ENCODE results near the gene C1QTNF7.
A peak's percentile ranks its signal among the peaks of the same experiment; 100 is the strongest.

The C1QTNF7 gene

GRCh38 chr4:15457406-15458201 is 29.8 kb downstream of the C1QTNF7 start:
- TF ChIP-seq CEBPB (IDR thresholded peaks at IDR 0.05) (no peak), NFIC (IDR thresholded peaks at IDR 0.05) (no peak), RAD21 (IDR thresholded peaks at IDR 0.05; ENCODE audit: low read depth) (peak; percentile 79), ZBTB7A (IDR thresholded peaks at IDR 0.05; ENCODE audit: low read depth) (no peak), CREB1 (IDR thresholded peaks at IDR 0.05; ENCODE audit: low read depth) (no peak)
- TF ChIP-seq, protein P1, sequence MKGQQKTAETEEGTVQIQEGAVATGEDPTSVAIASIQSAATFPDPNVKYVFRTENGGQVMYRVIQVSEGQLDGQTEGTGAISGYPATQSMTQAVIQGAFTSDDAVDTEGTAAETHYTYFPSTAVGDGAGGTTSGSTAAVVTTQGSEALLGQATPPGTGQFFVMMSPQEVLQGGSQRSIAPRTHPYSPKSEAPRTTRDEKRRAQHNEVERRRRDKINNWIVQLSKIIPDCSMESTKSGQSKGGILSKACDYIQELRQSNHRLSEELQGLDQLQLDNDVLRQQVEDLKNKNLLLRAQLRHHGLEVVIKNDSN (IDR thresholded peaks at IDR 0.05) = no peak

DNA sequence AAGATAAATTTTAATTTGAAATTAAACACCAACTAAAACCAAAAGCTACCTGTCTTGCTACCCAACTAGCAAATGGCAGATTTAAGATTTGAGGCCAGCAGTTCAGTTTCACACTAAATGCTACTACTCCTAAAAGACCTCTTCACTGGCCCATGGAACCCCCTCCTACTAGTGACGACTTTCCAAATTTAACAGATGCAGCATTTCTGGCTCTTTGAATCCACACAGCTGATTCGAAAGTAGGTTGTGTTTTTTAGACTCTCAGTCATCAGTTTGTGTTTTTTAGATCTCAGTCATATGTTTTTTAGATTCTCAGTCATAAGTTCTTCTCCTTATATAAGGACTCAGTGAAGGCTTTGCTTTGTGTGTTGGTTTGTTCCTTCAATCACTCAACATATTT is 30.8 kb downstream of the C1QTNF7 start:
- TF ChIP-seq YY1 (IDR thresholded peaks at IDR 0.05; ENCODE audit: low read depth) (no peak), CEBPB (IDR thresholded peaks at IDR 0.05) (no peak), EP300 (IDR thresholded peaks at IDR 0.05; ENCODE audit: borderline replicate concordance) (no peak), TCF12 (IDR thresholded peaks at IDR 0.05; ENCODE audit: low read depth) (no peak), TAF1 (IDR thresholded peaks at IDR 0.05; ENCODE audit: low read depth) (no peak), NFIC (IDR thresholded peaks at IDR 0.05) (no peak), RAD21 (IDR thresholded peaks at IDR 0.05; ENCODE audit: low read depth) (no peak), EGR1 (IDR thresholded peaks at IDR 0.05) (no peak), ZBTB7A (IDR thresholded peaks at IDR 0.05; ENCODE audit: low read depth) (no peak), FOXM1 (IDR thresholded peaks at IDR 0.05; ENCODE audit: borderline replicate concordance, low read depth) (no peak), CREB1 (IDR thresholded peaks at IDR 0.05; ENCODE audit: low read depth) (no peak), TEAD4 (IDR thresholded peaks at IDR 0.05) (no peak)
- TF ChIP-seq, protein P1 (IDR thresholded peaks at IDR 0.05) = no peak
- TF ChIP-seq, protein P2, sequence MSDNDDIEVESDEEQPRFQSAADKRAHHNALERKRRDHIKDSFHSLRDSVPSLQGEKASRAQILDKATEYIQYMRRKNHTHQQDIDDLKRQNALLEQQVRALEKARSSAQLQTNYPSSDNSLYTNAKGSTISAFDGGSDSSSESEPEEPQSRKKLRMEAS (IDR thresholded peaks at IDR 0.05) = no peak
- TF ChIP-seq, protein P3, sequence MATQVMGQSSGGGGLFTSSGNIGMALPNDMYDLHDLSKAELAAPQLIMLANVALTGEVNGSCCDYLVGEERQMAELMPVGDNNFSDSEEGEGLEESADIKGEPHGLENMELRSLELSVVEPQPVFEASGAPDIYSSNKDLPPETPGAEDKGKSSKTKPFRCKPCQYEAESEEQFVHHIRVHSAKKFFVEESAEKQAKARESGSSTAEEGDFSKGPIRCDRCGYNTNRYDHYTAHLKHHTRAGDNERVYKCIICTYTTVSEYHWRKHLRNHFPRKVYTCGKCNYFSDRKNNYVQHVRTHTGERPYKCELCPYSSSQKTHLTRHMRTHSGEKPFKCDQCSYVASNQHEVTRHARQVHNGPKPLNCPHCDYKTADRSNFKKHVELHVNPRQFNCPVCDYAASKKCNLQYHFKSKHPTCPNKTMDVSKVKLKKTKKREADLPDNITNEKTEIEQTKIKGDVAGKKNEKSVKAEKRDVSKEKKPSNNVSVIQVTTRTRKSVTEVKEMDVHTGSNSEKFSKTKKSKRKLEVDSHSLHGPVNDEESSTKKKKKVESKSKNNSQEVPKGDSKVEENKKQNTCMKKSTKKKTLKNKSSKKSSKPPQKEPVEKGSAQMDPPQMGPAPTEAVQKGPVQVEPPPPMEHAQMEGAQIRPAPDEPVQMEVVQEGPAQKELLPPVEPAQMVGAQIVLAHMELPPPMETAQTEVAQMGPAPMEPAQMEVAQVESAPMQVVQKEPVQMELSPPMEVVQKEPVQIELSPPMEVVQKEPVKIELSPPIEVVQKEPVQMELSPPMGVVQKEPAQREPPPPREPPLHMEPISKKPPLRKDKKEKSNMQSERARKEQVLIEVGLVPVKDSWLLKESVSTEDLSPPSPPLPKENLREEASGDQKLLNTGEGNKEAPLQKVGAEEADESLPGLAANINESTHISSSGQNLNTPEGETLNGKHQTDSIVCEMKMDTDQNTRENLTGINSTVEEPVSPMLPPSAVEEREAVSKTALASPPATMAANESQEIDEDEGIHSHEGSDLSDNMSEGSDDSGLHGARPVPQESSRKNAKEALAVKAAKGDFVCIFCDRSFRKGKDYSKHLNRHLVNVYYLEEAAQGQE (IDR thresholded peaks at IDR 0.05; ENCODE audit: low read depth) = no peak

GRCh38 chr4:15459706-15460105 is 31.9 kb downstream of the C1QTNF7 start:
- TF ChIP-seq TCF12 (IDR thresholded peaks at IDR 0.05; ENCODE audit: low read depth) = no peak
- TF ChIP-seq, protein P1 (IDR thresholded peaks at IDR 0.05) = no peak
- no peak for TF ChIP-seq TAF1 (IDR thresholded peaks at IDR 0.05; ENCODE audit: low read depth)

- no peak for TF ChIP-seq FOXM1 (IDR thresholded peaks at IDR 0.05; ENCODE audit: borderline replicate concordance, low read depth)
- no peak for TF ChIP-seq NFIC (IDR thresholded peaks at IDR 0.05)
- TF ChIP-seq TAF1 (IDR thresholded peaks at IDR 0.05; ENCODE audit: low read depth) = no peak
- TF ChIP-seq EGR1 (IDR thresholded peaks at IDR 0.05) = no peak
- TF ChIP-seq, protein P3 (IDR thresholded peaks at IDR 0.05; ENCODE audit: low read depth) = no peak
- no peak for TF ChIP-seq EP300 (IDR thresholded peaks at IDR 0.05; ENCODE audit: borderline replicate concordance)
- TF ChIP-seq, protein P2 (IDR thresholded peaks at IDR 0.05) = no peak
These were observed 38.8 kb downstream of the C1QTNF7 start for GRCh38 chr4:15466596-15466995.

- no peak for TF ChIP-seq ZBTB7A (IDR thresholded peaks at IDR 0.05; ENCODE audit: low read depth)
- no peak for TF ChIP-seq RAD21 (IDR thresholded peaks at IDR 0.05; ENCODE audit: low read depth)
- TF ChIP-seq, protein P2 (IDR thresholded peaks at IDR 0.05) = peak; percentile 35; the same call in 1 of the 2 replicates
- no peak for TF ChIP-seq CREB1 (IDR thresholded peaks at IDR 0.05; ENCODE audit: low read depth)
- TF ChIP-seq YY1 (IDR thresholded peaks at IDR 0.05; ENCODE audit: low read depth) = peak; percentile 68; the same call in 1 of the 2 replicates
These were observed 41.7 kb downstream of the C1QTNF7 start, which contains the start of gene CC2D2A for GRCh38 chr4:15469402-15470127. TSS of gene CC2D2A (plus strand) at chr4:15469882. CDS start at chr4:15475933, 6,051 bp downstream.

All from Ishikawa (cell line).